ENCODE data around the gene MBTPS1. TPM values are rescaled to one million over a fixed set of nuclear protein-coding genes. Genes with fewer than 3 reads are reported as not detected.

The MBTPS1 gene
- total and polyA plus RNA-seq, 2 experiments from 2014 or later, result 18.1 to 49.3 TPM

DNA sequence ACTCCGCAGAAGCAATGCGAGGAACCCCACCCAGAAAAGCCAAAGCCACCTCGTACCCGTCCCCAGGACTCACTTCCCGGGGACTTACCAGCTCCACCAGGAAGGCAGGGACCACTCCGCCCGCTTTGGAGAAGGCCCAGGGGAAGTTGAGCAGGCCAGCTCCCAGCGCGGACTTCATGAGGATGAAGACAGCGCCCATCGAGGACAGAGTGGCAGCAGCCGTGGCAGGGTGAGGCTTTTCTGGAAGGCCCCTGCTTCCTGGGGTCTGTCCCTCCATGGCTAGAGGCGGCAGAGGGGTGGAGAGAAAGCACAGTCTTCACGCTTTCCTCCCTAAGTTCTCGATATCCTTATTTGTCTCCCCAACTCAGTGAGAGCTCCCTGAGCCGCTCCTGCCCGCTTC is 74.9 kb downstream of the MBTPS1 start:
- no peak for DNase-seq (ENCODE audit: low spot score)
- no peaks in the 10 kb centered on the region for H3K9me2 ChIP-seq (ENCODE audit: insufficient read depth)
- peaks cover 7% of the 10 kb centered on the region; the same call in 1 of the 2 replicates for H3K4me1 ChIP-seq (ENCODE audit: insufficient read depth)

More for the DNA sequence above, 74.9 kb downstream of the MBTPS1 start:
- H3K27ac ChIP-seq (ENCODE audit: low read depth), result no peak overlapping the region
- H3K36me3 Mint-ChIP-seq (ENCODE audit: low read depth), result no peaks in the 10 kb centered on the region
- no peaks in the 10 kb centered on the region for H3K9me3 Mint-ChIP-seq
- no peak overlapping the region for H3K4me2 ChIP-seq
- peaks cover 22% of the 10 kb centered on the region for H3K4me1 Mint-ChIP-seq
- H3K27me3 ChIP-seq (ENCODE audit: insufficient read depth), result no peaks in the 10 kb centered on the region
- H3K27ac Mint-ChIP-seq, result no peak overlapping the region
- H3F3A ChIP-seq (replicated peaks; ENCODE audit: low read depth), result no peaks in the 10 kb centered on the region
- ATAC-seq, result no peak
- H3K27me3 Mint-ChIP-seq (ENCODE audit: insufficient read depth, low read depth, poor library complexity), result peaks cover 14% of the 10 kb centered on the region
- H3K4me3 Mint-ChIP-seq, result no peak overlapping the region
- no peaks in the 10 kb centered on the region for H3K36me3 ChIP-seq (ENCODE audit: insufficient read depth)
- no peak overlapping the region for H2AFZ ChIP-seq
- H4K20me1 ChIP-seq (replicated peaks; ENCODE audit: insufficient read depth), result no peaks in the 10 kb centered on the region
- H3K4me3 ChIP-seq, result no peak overlapping the region
- TF ChIP-seq ZNF331 (CRISPR knock-in tag; IDR thresholded peaks at IDR 0.05; ENCODE audit: low read depth) (no peak), CREB1 (CRISPR knock-in tag; IDR thresholded peaks at IDR 0.05; ENCODE audit: low read depth) (no peak), STAT1 (IDR thresholded peaks at IDR 0.05; ENCODE audit: unreplicated experiment) (no peak), CTCF (conservative IDR thresholded peaks at IDR 0.05; ENCODE audit: low read depth in 2 of 2) (no peak), POLR2AphosphoS5 (IDR thresholded peaks at IDR 0.05; ENCODE audit: low read depth) (no peak), JUNB (IDR thresholded peaks at IDR 0.05; ENCODE audit: unreplicated experiment) (no peak), EZH2phosphoT487 (IDR thresholded peaks at IDR 0.05; ENCODE audit: unreplicated experiment) (no peak), ZNF114 (CRISPR knock-in tag; IDR thresholded peaks at IDR 0.05) (no peak), NANOG (IDR thresholded peaks at IDR 0.05; ENCODE audit: borderline replicate concordance) (no peak), EZH2 (IDR thresholded peaks at IDR 0.05; ENCODE audit: low read depth, unreplicated experiment) (no peak)
- TF ChIP-seq, protein P1, sequence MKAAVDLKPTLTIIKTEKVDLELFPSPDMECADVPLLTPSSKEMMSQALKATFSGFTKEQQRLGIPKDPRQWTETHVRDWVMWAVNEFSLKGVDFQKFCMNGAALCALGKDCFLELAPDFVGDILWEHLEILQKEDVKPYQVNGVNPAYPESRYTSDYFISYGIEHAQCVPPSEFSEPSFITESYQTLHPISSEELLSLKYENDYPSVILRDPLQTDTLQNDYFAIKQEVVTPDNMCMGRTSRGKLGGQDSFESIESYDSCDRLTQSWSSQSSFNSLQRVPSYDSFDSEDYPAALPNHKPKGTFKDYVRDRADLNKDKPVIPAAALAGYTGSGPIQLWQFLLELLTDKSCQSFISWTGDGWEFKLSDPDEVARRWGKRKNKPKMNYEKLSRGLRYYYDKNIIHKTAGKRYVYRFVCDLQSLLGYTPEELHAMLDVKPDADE (IDR thresholded peaks at IDR 0.05), result no peak
- TF ChIP-seq, protein P2, sequence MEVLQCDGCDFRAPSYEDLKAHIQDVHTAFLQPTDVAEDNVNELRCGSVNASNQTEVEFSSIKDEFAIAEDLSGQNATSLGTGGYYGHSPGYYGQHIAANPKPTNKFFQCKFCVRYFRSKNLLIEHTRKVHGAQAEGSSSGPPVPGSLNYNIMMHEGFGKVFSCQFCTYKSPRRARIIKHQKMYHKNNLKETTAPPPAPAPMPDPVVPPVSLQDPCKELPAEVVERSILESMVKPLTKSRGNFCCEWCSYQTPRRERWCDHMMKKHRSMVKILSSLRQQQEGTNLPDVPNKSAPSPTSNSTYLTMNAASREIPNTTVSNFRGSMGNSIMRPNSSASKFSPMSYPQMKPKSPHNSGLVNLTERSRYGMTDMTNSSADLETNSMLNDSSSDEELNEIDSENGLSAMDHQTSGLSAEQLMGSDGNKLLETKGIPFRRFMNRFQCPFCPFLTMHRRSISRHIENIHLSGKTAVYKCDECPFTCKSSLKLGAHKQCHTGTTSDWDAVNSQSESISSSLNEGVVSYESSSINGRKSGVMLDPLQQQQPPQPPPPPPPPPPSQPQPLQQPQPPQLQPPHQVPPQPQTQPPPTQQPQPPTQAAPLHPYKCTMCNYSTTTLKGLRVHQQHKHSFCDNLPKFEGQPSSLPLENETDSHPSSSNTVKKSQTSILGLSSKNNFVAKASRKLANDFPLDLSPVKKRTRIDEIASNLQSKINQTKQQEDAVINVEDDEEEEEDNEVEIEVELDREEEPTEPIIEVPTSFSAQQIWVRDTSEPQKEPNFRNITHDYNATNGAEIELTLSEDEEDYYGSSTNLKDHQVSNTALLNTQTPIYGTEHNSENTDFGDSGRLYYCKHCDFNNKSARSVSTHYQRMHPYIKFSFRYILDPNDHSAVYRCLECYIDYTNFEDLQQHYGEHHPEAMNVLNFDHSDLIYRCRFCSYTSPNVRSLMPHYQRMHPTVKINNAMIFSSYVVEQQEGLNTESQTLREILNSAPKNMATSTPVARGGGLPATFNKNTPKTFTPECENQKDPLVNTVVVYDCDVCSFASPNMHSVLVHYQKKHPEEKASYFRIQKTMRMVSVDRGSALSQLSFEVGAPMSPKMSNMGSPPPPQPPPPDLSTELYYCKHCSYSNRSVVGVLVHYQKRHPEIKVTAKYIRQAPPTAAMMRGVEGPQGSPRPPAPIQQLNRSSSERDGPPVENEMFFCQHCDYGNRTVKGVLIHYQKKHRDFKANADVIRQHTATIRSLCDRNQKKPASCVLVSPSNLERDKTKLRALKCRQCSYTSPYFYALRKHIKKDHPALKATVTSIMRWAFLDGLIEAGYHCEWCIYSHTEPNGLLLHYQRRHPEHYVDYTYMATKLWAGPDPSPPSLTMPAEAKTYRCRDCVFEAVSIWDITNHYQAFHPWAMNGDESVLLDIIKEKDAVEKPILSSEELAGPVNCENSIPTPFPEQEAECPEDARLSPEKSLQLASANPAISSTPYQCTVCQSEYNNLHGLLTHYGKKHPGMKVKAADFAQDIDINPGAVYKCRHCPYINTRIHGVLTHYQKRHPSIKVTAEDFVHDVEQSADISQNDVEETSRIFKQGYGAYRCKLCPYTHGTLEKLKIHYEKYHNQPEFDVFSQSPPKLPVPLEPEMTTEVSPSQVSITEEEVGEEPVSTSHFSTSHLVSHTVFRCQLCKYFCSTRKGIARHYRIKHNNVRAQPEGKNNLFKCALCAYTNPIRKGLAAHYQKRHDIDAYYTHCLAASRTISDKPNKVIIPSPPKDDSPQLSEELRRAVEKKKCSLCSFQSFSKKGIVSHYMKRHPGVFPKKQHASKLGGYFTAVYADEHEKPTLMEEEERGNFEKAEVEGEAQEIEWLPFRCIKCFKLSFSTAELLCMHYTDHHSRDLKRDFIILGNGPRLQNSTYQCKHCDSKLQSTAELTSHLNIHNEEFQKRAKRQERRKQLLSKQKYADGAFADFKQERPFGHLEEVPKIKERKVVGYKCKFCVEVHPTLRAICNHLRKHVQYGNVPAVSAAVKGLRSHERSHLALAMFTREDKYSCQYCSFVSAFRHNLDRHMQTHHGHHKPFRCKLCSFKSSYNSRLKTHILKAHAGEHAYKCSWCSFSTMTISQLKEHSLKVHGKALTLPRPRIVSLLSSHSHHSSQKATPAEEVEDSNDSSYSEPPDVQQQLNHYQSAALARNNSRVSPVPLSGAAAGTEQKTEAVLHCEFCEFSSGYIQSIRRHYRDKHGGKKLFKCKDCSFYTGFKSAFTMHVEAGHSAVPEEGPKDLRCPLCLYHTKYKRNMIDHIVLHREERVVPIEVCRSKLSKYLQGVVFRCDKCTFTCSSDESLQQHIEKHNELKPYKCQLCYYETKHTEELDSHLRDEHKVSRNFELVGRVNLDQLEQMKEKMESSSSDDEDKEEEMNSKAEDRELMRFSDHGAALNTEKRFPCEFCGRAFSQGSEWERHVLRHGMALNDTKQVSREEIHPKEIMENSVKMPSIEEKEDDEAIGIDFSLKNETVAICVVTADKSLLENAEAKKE (CRISPR knock-in tag; IDR thresholded peaks at IDR 0.05), result no peak
- TF ChIP-seq, protein P3, sequence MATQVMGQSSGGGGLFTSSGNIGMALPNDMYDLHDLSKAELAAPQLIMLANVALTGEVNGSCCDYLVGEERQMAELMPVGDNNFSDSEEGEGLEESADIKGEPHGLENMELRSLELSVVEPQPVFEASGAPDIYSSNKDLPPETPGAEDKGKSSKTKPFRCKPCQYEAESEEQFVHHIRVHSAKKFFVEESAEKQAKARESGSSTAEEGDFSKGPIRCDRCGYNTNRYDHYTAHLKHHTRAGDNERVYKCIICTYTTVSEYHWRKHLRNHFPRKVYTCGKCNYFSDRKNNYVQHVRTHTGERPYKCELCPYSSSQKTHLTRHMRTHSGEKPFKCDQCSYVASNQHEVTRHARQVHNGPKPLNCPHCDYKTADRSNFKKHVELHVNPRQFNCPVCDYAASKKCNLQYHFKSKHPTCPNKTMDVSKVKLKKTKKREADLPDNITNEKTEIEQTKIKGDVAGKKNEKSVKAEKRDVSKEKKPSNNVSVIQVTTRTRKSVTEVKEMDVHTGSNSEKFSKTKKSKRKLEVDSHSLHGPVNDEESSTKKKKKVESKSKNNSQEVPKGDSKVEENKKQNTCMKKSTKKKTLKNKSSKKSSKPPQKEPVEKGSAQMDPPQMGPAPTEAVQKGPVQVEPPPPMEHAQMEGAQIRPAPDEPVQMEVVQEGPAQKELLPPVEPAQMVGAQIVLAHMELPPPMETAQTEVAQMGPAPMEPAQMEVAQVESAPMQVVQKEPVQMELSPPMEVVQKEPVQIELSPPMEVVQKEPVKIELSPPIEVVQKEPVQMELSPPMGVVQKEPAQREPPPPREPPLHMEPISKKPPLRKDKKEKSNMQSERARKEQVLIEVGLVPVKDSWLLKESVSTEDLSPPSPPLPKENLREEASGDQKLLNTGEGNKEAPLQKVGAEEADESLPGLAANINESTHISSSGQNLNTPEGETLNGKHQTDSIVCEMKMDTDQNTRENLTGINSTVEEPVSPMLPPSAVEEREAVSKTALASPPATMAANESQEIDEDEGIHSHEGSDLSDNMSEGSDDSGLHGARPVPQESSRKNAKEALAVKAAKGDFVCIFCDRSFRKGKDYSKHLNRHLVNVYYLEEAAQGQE (IDR thresholded peaks at IDR 0.05; ENCODE audit: unreplicated experiment), result no peak
- H3K79me2 ChIP-seq (replicated peaks; ENCODE audit: insufficient read depth), result no peaks in the 10 kb centered on the region

All from GM23338 (cell line).